Measurements from ENCODE around the gene ONECUT3. TPM values are rescaled to one million over a fixed set of nuclear protein-coding genes. Genes with fewer than 3 reads are reported as not detected.

The ONECUT3 gene
- total and polyA plus RNA-seq, 2 donors from 2014 or later: not detected

DNA sequence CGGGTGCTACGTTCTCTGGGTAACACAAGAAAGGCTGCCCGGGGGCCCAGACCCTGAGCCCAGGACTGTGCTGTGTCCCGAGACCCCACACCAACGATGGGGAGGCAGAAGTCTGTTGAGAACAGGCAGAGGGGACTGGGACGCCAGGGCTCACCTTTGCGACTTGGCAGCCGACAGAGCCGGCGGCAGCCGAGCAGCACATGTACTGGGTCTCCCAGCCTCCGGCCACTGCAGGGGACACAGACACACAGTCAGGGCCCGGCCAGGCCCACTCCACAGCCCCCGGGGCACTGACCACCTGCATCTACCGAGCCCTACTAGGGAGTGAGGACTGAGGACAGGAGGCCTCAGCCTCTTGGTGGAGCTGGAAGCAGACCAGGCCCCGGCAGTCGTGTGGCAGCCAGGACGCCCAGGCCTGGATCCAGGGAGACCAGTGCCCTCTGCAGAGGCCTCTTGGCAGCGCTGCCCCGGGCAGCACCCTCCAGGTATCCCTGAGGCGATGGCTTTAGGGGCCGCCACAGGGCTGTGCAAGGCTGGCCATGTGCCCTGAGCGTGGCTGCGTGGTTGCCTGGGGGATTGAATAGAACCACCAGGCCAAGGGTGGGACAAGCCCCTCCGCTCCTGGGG, 64.4 kb downstream of the ONECUT3 start:
- H3K9ac ChIP-seq (ENCODE audit: low read length in 3 of 3): no peak overlapping the region
- H3K9me3 ChIP-seq (ENCODE audit: control insufficient read depth in 2 of 3, insufficient read depth in 1 of 3, low read length in 3 of 3): no peaks in the 10 kb centered on the region
- intact Hi-C loops (cut with DNase I): no loop called here
- TF ChIP-seq, protein P1, sequence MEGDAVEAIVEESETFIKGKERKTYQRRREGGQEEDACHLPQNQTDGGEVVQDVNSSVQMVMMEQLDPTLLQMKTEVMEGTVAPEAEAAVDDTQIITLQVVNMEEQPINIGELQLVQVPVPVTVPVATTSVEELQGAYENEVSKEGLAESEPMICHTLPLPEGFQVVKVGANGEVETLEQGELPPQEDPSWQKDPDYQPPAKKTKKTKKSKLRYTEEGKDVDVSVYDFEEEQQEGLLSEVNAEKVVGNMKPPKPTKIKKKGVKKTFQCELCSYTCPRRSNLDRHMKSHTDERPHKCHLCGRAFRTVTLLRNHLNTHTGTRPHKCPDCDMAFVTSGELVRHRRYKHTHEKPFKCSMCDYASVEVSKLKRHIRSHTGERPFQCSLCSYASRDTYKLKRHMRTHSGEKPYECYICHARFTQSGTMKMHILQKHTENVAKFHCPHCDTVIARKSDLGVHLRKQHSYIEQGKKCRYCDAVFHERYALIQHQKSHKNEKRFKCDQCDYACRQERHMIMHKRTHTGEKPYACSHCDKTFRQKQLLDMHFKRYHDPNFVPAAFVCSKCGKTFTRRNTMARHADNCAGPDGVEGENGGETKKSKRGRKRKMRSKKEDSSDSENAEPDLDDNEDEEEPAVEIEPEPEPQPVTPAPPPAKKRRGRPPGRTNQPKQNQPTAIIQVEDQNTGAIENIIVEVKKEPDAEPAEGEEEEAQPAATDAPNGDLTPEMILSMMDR (IDR thresholded peaks at IDR 0.05; ENCODE audit: borderline replicate concordance, extremely low read depth, insufficient read depth): no peak
- FAIRE-seq (no peak), DNase-seq (no peak)
- H3K36me3 ChIP-seq (ENCODE audit: control insufficient read depth in 2 of 3, insufficient read depth in 3 of 3, low read length in 3 of 3): peaks cover 0 to 16% (median 14%) of the 10 kb centered on the region in 3 donors
- peaks cover 0 to 8% (median 0%) of the 10 kb centered on the region in 3 donors for H3K4me1 ChIP-seq (ENCODE audit: control insufficient read depth in 2 of 3, insufficient read depth in 2 of 3, low read depth in 1 of 3, low read length in 3 of 3)
- no peak overlapping the region for H3K4me3 ChIP-seq (ENCODE audit: low read length in 3 of 3)
- no peaks in the 10 kb centered on the region for H3K27me3 ChIP-seq (ENCODE audit: control insufficient read depth, insufficient read depth, low read length)
- no peak overlapping the region for H3K27ac ChIP-seq (ENCODE audit: low read depth in 2 of 2, low read length in 2 of 2)

DNA sequence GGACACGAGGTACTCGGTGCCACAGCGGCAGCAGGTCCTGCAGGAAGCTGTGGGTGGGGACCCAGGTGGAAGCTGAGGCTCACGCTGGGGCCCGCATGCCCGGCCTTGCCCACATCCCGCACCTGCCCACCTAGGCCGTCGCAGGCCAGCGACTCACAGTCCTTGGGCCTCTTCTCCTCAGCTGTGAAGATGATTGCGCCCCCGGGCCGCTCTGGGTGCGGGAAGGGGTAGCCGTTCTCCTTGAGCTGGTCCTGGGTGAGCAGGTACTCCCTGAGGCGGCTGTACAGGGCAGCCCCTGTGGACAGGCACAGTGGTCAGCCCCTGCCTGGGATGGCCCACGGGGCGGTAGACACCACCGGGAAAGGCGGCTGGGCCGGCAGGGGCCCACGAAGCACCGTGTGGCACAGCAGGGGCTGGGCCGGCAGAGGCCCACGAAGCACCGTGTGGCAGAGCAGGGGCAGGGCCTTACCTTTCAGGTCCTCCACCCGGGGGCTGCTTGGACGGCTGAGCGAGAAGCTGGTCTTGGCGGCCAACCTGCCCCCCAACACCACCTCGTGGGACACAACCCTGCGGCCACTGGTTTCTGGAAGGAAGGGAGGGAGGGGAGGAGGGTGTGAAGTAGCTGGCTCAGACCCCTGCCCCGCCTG, 65.4 kb downstream of the ONECUT3 start:
- H3K36me3 ChIP-seq (ENCODE audit: control insufficient read depth in 2 of 3, insufficient read depth in 3 of 3, low read length in 3 of 3): peaks cover 0 to 16% (median 14%) of the 10 kb centered on the region in 3 donors
- FAIRE-seq (no peak), DNase-seq (no peak)
- no peaks in the 10 kb centered on the region for H3K4me1 ChIP-seq (ENCODE audit: control insufficient read depth in 2 of 3, insufficient read depth in 2 of 3, low read depth in 1 of 3, low read length in 3 of 3)
- H3K9me3 ChIP-seq (ENCODE audit: control insufficient read depth in 2 of 3, insufficient read depth in 1 of 3, low read length in 3 of 3): no peaks in the 10 kb centered on the region
- H3K9ac ChIP-seq (ENCODE audit: low read length in 3 of 3): no peak overlapping the region
- no peaks in the 10 kb centered on the region for H3K27me3 ChIP-seq (ENCODE audit: control insufficient read depth, insufficient read depth, low read length)
- H3K4me3 ChIP-seq (ENCODE audit: low read length in 3 of 3): no peak overlapping the region
- intact Hi-C loops (cut with DNase I): no loop called here
- H3K27ac ChIP-seq (ENCODE audit: low read depth in 2 of 2, low read length in 2 of 2): no peak overlapping the region
- TF ChIP-seq, protein P1 (IDR thresholded peaks at IDR 0.05; ENCODE audit: borderline replicate concordance, extremely low read depth, insufficient read depth): no peak

DNA sequence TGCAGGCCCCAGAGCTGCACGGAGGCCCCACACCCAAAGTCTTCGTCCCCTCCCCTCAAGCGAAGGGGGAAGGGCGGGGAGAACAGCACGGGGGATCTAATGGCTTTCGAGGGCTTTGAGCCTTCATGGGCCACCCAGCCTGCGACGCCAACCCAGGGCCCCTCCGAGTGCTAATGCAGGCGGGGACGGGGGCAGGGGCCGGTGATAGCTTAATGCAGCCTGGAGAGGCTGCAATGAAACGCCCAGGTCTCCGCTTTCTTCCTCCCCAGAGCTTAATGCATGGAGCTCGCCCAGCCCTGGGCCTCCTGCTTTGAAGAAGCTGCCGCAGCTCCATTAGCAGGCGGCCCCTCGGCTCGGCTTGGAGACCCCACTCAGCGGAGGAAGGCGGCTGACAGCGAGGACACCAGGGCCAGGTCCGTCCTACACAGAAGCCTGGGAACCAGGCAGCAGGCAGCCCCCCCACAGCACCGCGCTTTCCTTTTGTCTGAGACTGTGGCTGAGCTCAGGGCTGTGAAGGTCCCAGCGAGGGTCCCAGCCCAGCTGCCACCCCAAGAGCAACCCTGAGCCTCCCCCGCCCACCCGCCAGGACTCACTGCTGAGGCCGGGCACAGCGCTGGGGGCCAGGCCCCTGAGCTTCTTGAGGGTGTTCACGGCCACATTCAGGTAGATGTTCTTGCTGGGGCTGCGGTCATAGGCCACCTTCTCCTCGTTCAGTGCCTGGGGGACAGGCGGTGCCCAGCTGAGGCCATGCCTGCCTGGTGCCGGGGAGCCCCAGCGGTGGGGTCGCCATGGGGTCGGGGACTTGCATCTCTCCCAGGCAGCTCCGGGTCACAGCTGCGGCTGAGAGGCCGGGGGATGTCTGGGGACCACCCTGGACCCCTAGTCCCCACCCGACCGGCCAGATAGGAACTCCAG, 66.3 kb downstream of the ONECUT3 start:
- Histone ChIP-seq H3K4me3 (ENCODE audit: low read length in 3 of 3) (no peak overlapping the region), H3K27me3 (ENCODE audit: control insufficient read depth, insufficient read depth, low read length) (no peaks in the 10 kb centered on the region), H3K9me3 (ENCODE audit: control insufficient read depth in 2 of 3, insufficient read depth in 1 of 3, low read length in 3 of 3) (no peaks in the 10 kb centered on the region), H3K36me3 (ENCODE audit: control insufficient read depth in 2 of 3, insufficient read depth in 3 of 3, low read length in 3 of 3) (peaks cover 0 to 16% (median 14%) of the 10 kb centered on the region in 3 donors), H3K4me1 (ENCODE audit: control insufficient read depth in 2 of 3, insufficient read depth in 2 of 3, low read depth in 1 of 3, low read length in 3 of 3) (no peaks in the 10 kb centered on the region), H3K9ac (ENCODE audit: low read length in 3 of 3) (no peak overlapping the region), H3K27ac (ENCODE audit: low read depth in 2 of 2, low read length in 2 of 2) (no peak overlapping the region)
- intact Hi-C loops (cut with DNase I): no loop called here
- no peak for FAIRE-seq
- TF ChIP-seq, protein P1 (IDR thresholded peaks at IDR 0.05; ENCODE audit: borderline replicate concordance, extremely low read depth, insufficient read depth): no peak
- no peak for DNase-seq
